Measurements from ENCODE around the gene CBFA2T2. TPM values are rescaled to one million over a fixed set of nuclear protein-coding genes. Genes with fewer than 3 reads are reported as not detected.

CBFA2T2 gene
- total and polyA plus RNA-seq, 2 donors from 2014 or later, result 5.5 to 17.3 TPM

- H3K27ac ChIP-seq (ENCODE audit: low read depth in 2 of 2, low read length in 2 of 2), result no peak overlapping the region
Measured at GRCh38 chr20:33681728-33682353, 191.9 kb downstream of the CBFA2T2 start.

GRCh38 chr20:33684533-33685327, 194.8 kb downstream of the CBFA2T2 start:
- no peaks in the 10 kb centered on the region for H3K36me3 ChIP-seq (ENCODE audit: control insufficient read depth in 2 of 3, insufficient read depth in 3 of 3, low read length in 3 of 3)
- no peaks in the 10 kb centered on the region for H3K27me3 ChIP-seq (ENCODE audit: control insufficient read depth, insufficient read depth, low read length)
- no peaks in the 10 kb centered on the region for H3K9me3 ChIP-seq (ENCODE audit: control insufficient read depth in 2 of 3, insufficient read depth in 1 of 3, low read length in 3 of 3)
- no peak overlapping the region for H3K4me3 ChIP-seq (ENCODE audit: low read length in 3 of 3)
- TF ChIP-seq CTCF (IDR thresholded peaks at IDR 0.05; ENCODE audit: borderline replicate concordance, extremely low read depth, insufficient read depth), result no peak
- FAIRE-seq (no peak), DNase-seq (peak in 1 of 5 donors; percentile 63)
- H3K4me1 ChIP-seq (ENCODE audit: control insufficient read depth in 2 of 3, insufficient read depth in 2 of 3, low read depth in 1 of 3, low read length in 3 of 3), result peaks cover 0 to 6% (median 0%) of the 10 kb centered on the region in 3 donors
- H3K27ac ChIP-seq (ENCODE audit: low read depth in 2 of 2, low read length in 2 of 2), result no peak overlapping the region
- no peak overlapping the region for H3K9ac ChIP-seq (ENCODE audit: low read length in 3 of 3)
- intact Hi-C loops (cut with DNase I), result no loop called here

More at GRCh38 chr20:33681728-33682353, 191.9 kb downstream of the CBFA2T2 start:
- Histone ChIP-seq H3K27me3 (ENCODE audit: control insufficient read depth, insufficient read depth, low read length) (no peaks in the 10 kb centered on the region), H3K4me3 (ENCODE audit: low read length in 3 of 3) (no peak overlapping the region), H3K9me3 (ENCODE audit: control insufficient read depth in 2 of 3, insufficient read depth in 1 of 3, low read length in 3 of 3) (no peaks in the 10 kb centered on the region), H3K4me1 (ENCODE audit: control insufficient read depth in 2 of 3, insufficient read depth in 2 of 3, low read depth in 1 of 3, low read length in 3 of 3) (peaks cover 0 to 6% (median 0%) of the 10 kb centered on the region in 3 donors), H3K36me3 (ENCODE audit: control insufficient read depth in 2 of 3, insufficient read depth in 3 of 3, low read length in 3 of 3) (no peaks in the 10 kb centered on the region), H3K9ac (ENCODE audit: low read length in 3 of 3) (no peak overlapping the region)
- intact Hi-C loops (cut with DNase I), result no loop called here
- no peak for TF ChIP-seq CTCF (IDR thresholded peaks at IDR 0.05; ENCODE audit: borderline replicate concordance, extremely low read depth, insufficient read depth)
- no peak for DNase-seq
- FAIRE-seq, result no peak

- H3K36me3 ChIP-seq (ENCODE audit: control insufficient read depth in 2 of 3, insufficient read depth in 3 of 3, low read length in 3 of 3), result no peaks in the 10 kb centered on the region
- no peaks in the 10 kb centered on the region for H3K9me3 ChIP-seq (ENCODE audit: control insufficient read depth in 2 of 3, insufficient read depth in 1 of 3, low read length in 3 of 3)
- TF ChIP-seq CTCF (IDR thresholded peaks at IDR 0.05; ENCODE audit: borderline replicate concordance, extremely low read depth, insufficient read depth), result no peak
- H3K4me3 ChIP-seq (ENCODE audit: low read length in 3 of 3), result peak overlapping the region in 1 of 3 donors; percentile 28
- DNase-seq (peak in 2 of 5 donors; percentile 26 to 65), FAIRE-seq (no peak)
- H3K27ac ChIP-seq (ENCODE audit: low read depth in 2 of 2, low read length in 2 of 2), result no peak overlapping the region
- intact Hi-C loops (cut with DNase I), result no loop called here
- peaks cover 0 to 6% (median 0%) of the 10 kb centered on the region in 3 donors for H3K4me1 ChIP-seq (ENCODE audit: control insufficient read depth in 2 of 3, insufficient read depth in 2 of 3, low read depth in 1 of 3, low read length in 3 of 3)
- no peaks in the 10 kb centered on the region for H3K27me3 ChIP-seq (ENCODE audit: control insufficient read depth, insufficient read depth, low read length)
- H3K9ac ChIP-seq (ENCODE audit: low read length in 3 of 3), result no peak overlapping the region
Measured at GRCh38 chr20:33685328-33686099, 195.6 kb downstream of the CBFA2T2 start.

Measured in kidney (tissue), 14 donors.